ENCODE data around the gene RAP1B.

- no peak for TF ChIP-seq SMC3 (IDR thresholded peaks at IDR 0.05; ENCODE audit: low read depth, low read length)
- TF ChIP-seq POLR2A (IDR thresholded peaks at IDR 0.05; ENCODE audit: low read depth, low read length), result no peak
- no peak for TF ChIP-seq CTCF (conservative IDR thresholded peaks at IDR 0.05; ENCODE audit: low read depth, low read length)
- no peak for TF ChIP-seq MAFK (IDR thresholded peaks at IDR 0.05; ENCODE audit: low read depth, low read length)
- no peak for TF ChIP-seq RFX5 (IDR thresholded peaks at IDR 0.05; ENCODE audit: low read depth, low read length)
- TF ChIP-seq CEBPB (IDR thresholded peaks at IDR 0.05; ENCODE audit: low read depth, low read length), result no peak
- TF ChIP-seq MXI1 (IDR thresholded peaks at IDR 0.05; ENCODE audit: borderline replicate concordance, low read depth, low read length), result no peak
- no peak for TF ChIP-seq FOS (IDR thresholded peaks at IDR 0.05; ENCODE audit: low read depth, low read length)
- no peak for TF ChIP-seq NFE2L2 (IDR thresholded peaks at IDR 0.05; ENCODE audit: low read depth, low read length)
- TF ChIP-seq RCOR1 (IDR thresholded peaks at IDR 0.05; ENCODE audit: insufficient replicate concordance, low read length), result no peak
- TF ChIP-seq BHLHE40 (IDR thresholded peaks at IDR 0.05; ENCODE audit: low read depth, low read length), result no peak
- TF ChIP-seq MAZ (IDR thresholded peaks at IDR 0.05; ENCODE audit: borderline replicate concordance, low read depth, low read length), result no peak
- no peak for TF ChIP-seq USF2 (IDR thresholded peaks at IDR 0.05; ENCODE audit: low read depth, low read length)
- TF ChIP-seq ELK1 (IDR thresholded peaks at IDR 0.05; ENCODE audit: borderline replicate concordance, low read depth, low read length), result no peak
Observed at GRCh38 chr12:68578765-68579164, 31.9 kb upstream of the RAP1B start.

Data from IMR-90 (cell line).